Measurements from ENCODE around the gene FRYL. TPM values are rescaled to one million over a fixed set of nuclear protein-coding genes. Genes with fewer than 3 reads are reported as not detected.
"Not testable (repeated sequence)": the region's sequence is repeated elsewhere in the genome, so short reads cannot be mapped to it uniquely, and the experiment has no call there.

FRYL gene
- total RNA-seq, 3 donors from 2014 or later = 70.9 to 112 (median 86.2) TPM

GRCh38 chr4:48722509-48723446 lies 57.3 kb downstream of the FRYL start:
- no peaks in the 10 kb centered on the region for H3K9me3 ChIP-seq
- no peaks in the 10 kb centered on the region for H3K36me3 ChIP-seq
- H3K27ac ChIP-seq = no peak overlapping the region
- no peaks in the 10 kb centered on the region for H3K4me1 ChIP-seq
- H3K27me3 ChIP-seq = no peaks in the 10 kb centered on the region
- DNase-seq (ENCODE audit: low spot score in 2 of 2) = no peak
- no peak for TF ChIP-seq POLR2A (IDR thresholded peaks at IDR 0.05)
- TF ChIP-seq CTCF (IDR thresholded peaks at IDR 0.05) = no peak
- intact Hi-C loops (cut with DNase I; ENCODE audit: low total_unique reads) = no loop called here
- H3K4me3 ChIP-seq = no peak overlapping the region

GRCh38 chr4:48720459-48720858 lies 59.6 kb downstream of the FRYL start:
- Histone ChIP-seq H3K9me3 (no peaks in the 10 kb centered on the region), H3K4me3 (no peak overlapping the region), H3K36me3 (no peaks in the 10 kb centered on the region), H3K27ac (no peak overlapping the region), H3K27me3 (no peaks in the 10 kb centered on the region), H3K4me1 (no peaks in the 10 kb centered on the region)
- DNase-seq (ENCODE audit: low spot score in 2 of 2) = no peak
- TF ChIP-seq CTCF (IDR thresholded peaks at IDR 0.05) (no peak), POLR2A (IDR thresholded peaks at IDR 0.05) (no peak), POLR2AphosphoS5 (IDR thresholded peaks at IDR 0.05) (no peak)
- intact Hi-C loops (cut with DNase I; ENCODE audit: low total_unique reads) = no loop called here

GRCh38 chr4:48718818-48719465 lies 61.1 kb downstream of the FRYL start:
- no peak for DNase-seq (ENCODE audit: low spot score in 2 of 2)
- intact Hi-C loops (cut with DNase I; ENCODE audit: low total_unique reads) = no loop called here
- Histone ChIP-seq H3K27ac (no peak overlapping the region), H3K9me3 (no peaks in the 10 kb centered on the region), H3K27me3 (no peaks in the 10 kb centered on the region), H3K4me3 (no peak overlapping the region), H3K36me3 (no peaks in the 10 kb centered on the region), H3K4me1 (no peaks in the 10 kb centered on the region)
- TF ChIP-seq CTCF (IDR thresholded peaks at IDR 0.05) (no peak), POLR2AphosphoS5 (IDR thresholded peaks at IDR 0.05) (no peak), POLR2A (IDR thresholded peaks at IDR 0.05) (no peak)

DNA sequence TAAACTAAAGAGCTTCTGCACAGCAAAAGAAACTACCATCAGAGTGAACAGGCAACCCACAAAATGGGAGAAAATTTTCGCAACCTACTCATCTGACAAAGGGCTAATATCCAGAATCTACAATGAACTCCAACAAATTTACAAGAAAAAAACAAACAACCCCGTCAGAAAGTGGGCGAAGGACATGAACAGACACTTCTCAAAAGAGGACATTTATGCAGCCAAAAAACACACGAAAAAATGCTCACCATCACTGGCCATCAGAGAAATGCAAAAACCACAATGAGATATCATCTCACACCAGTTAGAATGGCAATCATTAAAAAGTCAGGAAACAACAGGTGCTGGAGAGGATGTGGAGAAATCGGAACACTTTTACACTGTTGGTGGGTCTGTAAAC lies 63.8 kb downstream of the FRYL start:
- intact Hi-C loops (cut with DNase I; ENCODE audit: low total_unique reads); H3K4me3 ChIP-seq: not testable (repeated sequence)

DNA sequence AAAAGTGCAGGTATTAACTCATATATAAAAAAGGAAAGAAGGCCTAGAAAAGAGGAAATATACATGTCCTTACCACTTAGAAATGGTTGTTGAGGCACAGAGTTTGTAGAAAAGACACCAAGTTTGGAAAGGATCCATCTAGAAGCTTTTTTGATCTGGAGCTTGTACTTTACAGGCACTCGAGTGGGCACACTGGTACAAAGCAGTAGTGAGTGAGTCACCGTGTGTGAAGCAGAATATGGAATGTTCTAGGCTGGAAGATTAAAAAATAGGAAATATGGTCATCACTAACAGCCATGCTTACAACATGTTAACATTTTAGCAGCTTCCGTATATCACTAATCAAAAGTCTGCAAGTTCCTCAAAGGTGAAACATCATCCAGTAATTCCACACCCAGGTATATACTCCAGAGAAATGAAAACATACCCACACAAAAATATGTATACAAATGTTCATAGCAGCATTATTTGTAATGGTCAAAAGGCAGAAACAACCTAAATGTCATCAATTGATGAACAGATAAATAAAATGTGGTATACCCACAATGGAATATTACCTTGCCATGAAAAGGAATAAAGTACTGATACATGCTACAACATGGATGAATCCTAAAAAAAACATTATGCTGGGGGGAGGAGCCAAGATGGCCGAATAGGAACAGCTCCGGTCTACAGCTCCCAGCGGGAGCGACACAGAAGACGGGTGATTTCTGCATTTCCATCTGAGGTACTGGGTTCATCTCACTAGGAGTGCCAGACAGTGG lies 69.5 kb downstream of the FRYL start:
- H3K4me1 ChIP-seq = no peaks in the 10 kb centered on the region
- intact Hi-C loops (cut with DNase I; ENCODE audit: low total_unique reads) = no loop called here
- DNase-seq (ENCODE audit: low spot score in 2 of 2) = no peak
- no peaks in the 10 kb centered on the region for H3K36me3 ChIP-seq
- no peak overlapping the region for H3K27ac ChIP-seq
- no peaks in the 10 kb centered on the region for H3K27me3 ChIP-seq
- H3K4me3 ChIP-seq = no peak overlapping the region
- no peak for TF ChIP-seq CTCF (IDR thresholded peaks at IDR 0.05)
- no peak for TF ChIP-seq POLR2AphosphoS5 (IDR thresholded peaks at IDR 0.05)
- no peak for TF ChIP-seq POLR2A (IDR thresholded peaks at IDR 0.05)
- no peaks in the 10 kb centered on the region for H3K9me3 ChIP-seq

More for the DNA sequence above, 63.8 kb downstream of the FRYL start:
- not testable (repeated sequence) for H3K36me3 ChIP-seq; DNase-seq (ENCODE audit: low spot score in 2 of 2); H3K27me3 ChIP-seq; H3K9me3 ChIP-seq; H3K27ac ChIP-seq; H3K4me1 ChIP-seq

All from breast epithelium (tissue), 4 donors.